SK-N-MC (cell line): Measurements from ENCODE around the gene RPL38.

ENCODE experiments used
- DNase-seq: peaks from one replicate; pipeline ENCODE4 v3.0.0-alpha.2; 2011; ENCODE audit warnings: low read depth, low spot score
- H3K27ac ChIP-seq: fragments of 200-600 bp; sonication (generic); 2 replicates; pipeline ENCODE4 v1.5.1; 2016; ENCODE audit warnings: mixed run types
- H3K36me3 ChIP-seq: fragments of 200-600 bp; sonication (generic); 2 replicates; pipeline ENCODE4 v1.6.1; 2017; ENCODE audit warnings: antibody characterized with exemption, low read length, mixed read lengths; ENCODE audit not compliant: insufficient read depth
- H3K4me3 ChIP-seq: fragments of 200-600 bp; sonication (generic); 2 replicates; pipeline ENCODE4 v1.5.1; 2016
- H3K9ac ChIP-seq: fragments of 200-600 bp; sonication (generic); 2 replicates; pipeline ENCODE4 v1.8.0; 2017; ENCODE audit warnings: mixed run types, mixed read lengths; ENCODE audit not compliant: insufficient read length
- H3K9me3 ChIP-seq: fragments of 200-600 bp; sonication (generic); 2 replicates; pipeline ENCODE4 v1.6.1; 2017; ENCODE audit warnings: low read depth, mild to moderate bottlenecking, antibody characterized with exemption, low read length, moderate library complexity, mixed read lengths
- EZH2 ChIP-seq: fragments of 200-600 bp; sonication (generic); IDR thresholded peaks from one replicate; pipeline ENCODE4 v1.6.1; 2017; ENCODE audit warnings: antibody characterized with exemption
- FOXP2 ChIP-seq: optimal IDR thresholded peaks from 2 replicates; pipeline ENCODE3; 2011; ENCODE audit warnings: mild to moderate bottlenecking, moderate library complexity; ENCODE audit not compliant: insufficient read depth; ENCODE audit errors: extremely low read length, control extremely low read depth
- POLR2AphosphoS5 ChIP-seq: IDR thresholded peaks from 2 replicates; pipeline ENCODE4 v1.6.1; 2012; ENCODE audit warnings: mild to moderate bottlenecking, low read depth, low read length, borderline replicate concordance

Gene RPL38

GRCh38 chr17:74251569-74251968 lies 48.1 kb downstream of the RPL38 start:
- Histone ChIP-seq H3K9me3 (no peaks in the 10 kb centered on the region), H3K36me3 (no peaks in the 10 kb centered on the region), H3K27ac (no peak overlapping the region), H3K9ac (no peak overlapping the region), H3K4me3 (no peak overlapping the region)
- TF ChIP-seq FOXP2 (no peak), EZH2 (no peak)
- DNase-seq: no peak

- Histone ChIP-seq H3K4me3 (no peak overlapping the region), H3K36me3 (no peaks in the 10 kb centered on the region), H3K9me3 (no peaks in the 10 kb centered on the region), H3K27ac (no peak overlapping the region), H3K9ac (no peak overlapping the region)
- TF ChIP-seq EZH2 (no peak), FOXP2 (no peak), POLR2AphosphoS5 (no peak)
- no peak for DNase-seq
These were observed 48.7 kb downstream of the RPL38 start for GRCh38 chr17:74252211-74252610.

GRCh38 chr17:74253036-74253435 lies 49.6 kb downstream of the RPL38 start:
- no peak overlapping the region for H3K27ac ChIP-seq
- no peak for TF ChIP-seq FOXP2
- TF ChIP-seq EZH2: no peak
- no peak for TF ChIP-seq POLR2AphosphoS5
- no peak overlapping the region for H3K4me3 ChIP-seq
- H3K36me3 ChIP-seq: no peaks in the 10 kb centered on the region
- H3K9ac ChIP-seq: no peak overlapping the region
- DNase-seq: no peak
- H3K9me3 ChIP-seq: no peaks in the 10 kb centered on the region

- no peak overlapping the region for H3K4me3 ChIP-seq
- no peak for DNase-seq
- TF ChIP-seq EZH2: no peak
- TF ChIP-seq POLR2AphosphoS5: no peak
- TF ChIP-seq FOXP2: no peak
- no peak overlapping the region for H3K9ac ChIP-seq
- H3K27ac ChIP-seq: no peak overlapping the region
- H3K36me3 ChIP-seq: no peaks in the 10 kb centered on the region
- no peaks in the 10 kb centered on the region for H3K9me3 ChIP-seq
These were observed 53.8 kb downstream of the RPL38 start for GRCh38 chr17:74257311-74257710.

GRCh38 chr17:74259667-74260524 lies 56.4 kb downstream of the RPL38 start:
- no peaks in the 10 kb centered on the region for H3K36me3 ChIP-seq
- no peak overlapping the region for H3K4me3 ChIP-seq
- no peak overlapping the region for H3K27ac ChIP-seq
- no peak overlapping the region for H3K9ac ChIP-seq
- DNase-seq: no peak
- TF ChIP-seq POLR2AphosphoS5 (no peak), FOXP2 (no peak)
- H3K9me3 ChIP-seq: no peaks in the 10 kb centered on the region
